MCF 10A (cell line): ENCODE measurements around the gene SNX22. TPM values are rescaled to one million over a fixed set of nuclear protein-coding genes. Genes with fewer than 3 reads are reported as not detected.
A peak's percentile ranks its signal among the peaks of the same experiment; 100 is the strongest.

Experiments used
- BruUV-seq: library from RNA; stranded (reverse); fragments of 400-500 nt; replicated peaks from 2 replicates; lab custom pipeline; 2021; lab: Mats Ljungman, UMichigan
- CTCF ChIA-PET: fragments of 300-600 bp; sonication (Branson Sonifier 250); formaldehyde crosslinking; extraction: SDS; loops from one replicate; lab custom pipeline; 2021; ENCODE audit warnings: antibody characterized with exemption, inconsistent platforms; lab: Yijun Ruan, JAX
- POLR2A ChIA-PET: fragments of 300-600, 350-650 bp; sonication (Branson Sonifier 250); formaldehyde crosslinking; extraction: SDS; loops from one replicate; lab custom pipeline; 2020; ENCODE audit warnings: antibody characterized with exemption, inconsistent platforms; lab: Yijun Ruan, JAX
- DNase-seq: peaks from one replicate; pipeline ENCODE4 v3.0.0-alpha.2; 2018; ENCODE audit not compliant: unreplicated experiment
- H3K27ac Mint-ChIP-seq: one replicate; pipeline ENCODE4 v1.8.0; 2022; ENCODE audit warnings: mild to moderate bottlenecking, low read depth, mixed read lengths; ENCODE audit not compliant: unreplicated experiment
- H3K27me3 Mint-ChIP-seq: one replicate; pipeline ENCODE4 v1.8.0; 2022; ENCODE audit warnings: mixed read lengths; ENCODE audit not compliant: insufficient read depth, unreplicated experiment
- H3K36me3 Mint-ChIP-seq: one replicate; pipeline ENCODE4 v1.8.0; 2022; ENCODE audit warnings: mild to moderate bottlenecking, moderate library complexity, mixed read lengths; ENCODE audit not compliant: insufficient read depth, unreplicated experiment
- H3K4me1 Mint-ChIP-seq: one replicate; pipeline ENCODE4 v1.8.0; 2022; ENCODE audit warnings: mixed read lengths; ENCODE audit not compliant: insufficient read depth, unreplicated experiment
- H3K4me3 Mint-ChIP-seq: one replicate; pipeline ENCODE4 v1.8.0; 2022; ENCODE audit warnings: mild to moderate bottlenecking, moderate library complexity, mixed read lengths; ENCODE audit not compliant: unreplicated experiment
- H3K9me3 Mint-ChIP-seq: one replicate; pipeline ENCODE4 v1.8.0; 2022; ENCODE audit warnings: mixed read lengths; ENCODE audit not compliant: unreplicated experiment
- intact Hi-C: fragments of 100-400 bp; cut with micrococcal nuclease; formaldehyde crosslinking; loops from 2 replicates; pipeline ENCODE4 v1.14.1; 2022
- total RNA-seq: library from RNA; stranded (reverse); gene quantifications from 2 replicates; pipeline ENCODE4 v1.2.3, GENCODE V29; 2022
- TF ChIP-seq, protein P1 (sequence below): fragments of 200-600 bp; IDR thresholded peaks from one replicate; pipeline ENCODE4 v1.8.0; 2022; ENCODE audit warnings: antibody characterized with exemption, mild to moderate bottlenecking; ENCODE audit not compliant: unreplicated experiment

SNX22 gene
- total RNA-seq, 1 experiment from 2014 or later = 0.16 TPM

DNA sequence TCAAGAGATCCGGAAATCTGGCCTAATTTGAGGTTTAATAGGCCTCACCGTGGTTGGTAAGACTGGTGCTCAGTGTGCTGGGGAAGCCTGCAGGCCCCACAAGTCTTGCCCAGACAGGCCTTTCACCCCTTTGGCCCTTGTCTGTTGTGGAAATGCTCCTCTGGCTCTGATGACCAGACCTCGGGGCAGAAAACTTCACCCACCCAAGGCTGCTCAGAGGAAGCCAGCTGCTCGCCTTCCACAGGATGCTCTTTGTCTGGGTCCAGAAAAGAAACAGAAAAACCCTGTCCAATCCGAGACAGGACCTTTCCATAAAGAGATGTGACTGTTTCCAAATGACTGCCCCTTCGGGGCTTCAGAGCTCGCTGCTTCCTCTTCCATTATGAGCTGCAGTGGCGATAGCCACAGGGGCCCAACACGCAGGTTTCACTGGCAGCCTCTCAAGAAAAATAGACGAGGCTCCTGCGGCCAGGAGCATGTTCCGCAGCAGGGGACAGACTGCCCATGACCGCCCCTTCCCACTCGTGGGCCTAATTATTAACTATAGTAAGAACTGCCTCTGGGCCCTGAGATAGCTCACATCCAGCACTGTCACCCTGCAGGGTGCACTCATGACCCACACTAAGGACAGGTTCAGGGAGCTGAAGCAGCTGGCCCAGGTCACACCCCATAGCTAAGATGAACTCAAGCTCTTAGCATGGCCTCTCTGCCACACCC, 6.8 kb upstream of the SNX22 start:
- no peak for DNase-seq
- H3K27me3 Mint-ChIP-seq = no peaks in the 10 kb centered on the region
- no peaks in the 10 kb centered on the region for H3K9me3 Mint-ChIP-seq
- no TSS peak for BruUV-seq
- H3K4me3 Mint-ChIP-seq = no peak overlapping the region
- no peaks in the 10 kb centered on the region for H3K4me1 Mint-ChIP-seq
- TF ChIP-seq, protein P1, sequence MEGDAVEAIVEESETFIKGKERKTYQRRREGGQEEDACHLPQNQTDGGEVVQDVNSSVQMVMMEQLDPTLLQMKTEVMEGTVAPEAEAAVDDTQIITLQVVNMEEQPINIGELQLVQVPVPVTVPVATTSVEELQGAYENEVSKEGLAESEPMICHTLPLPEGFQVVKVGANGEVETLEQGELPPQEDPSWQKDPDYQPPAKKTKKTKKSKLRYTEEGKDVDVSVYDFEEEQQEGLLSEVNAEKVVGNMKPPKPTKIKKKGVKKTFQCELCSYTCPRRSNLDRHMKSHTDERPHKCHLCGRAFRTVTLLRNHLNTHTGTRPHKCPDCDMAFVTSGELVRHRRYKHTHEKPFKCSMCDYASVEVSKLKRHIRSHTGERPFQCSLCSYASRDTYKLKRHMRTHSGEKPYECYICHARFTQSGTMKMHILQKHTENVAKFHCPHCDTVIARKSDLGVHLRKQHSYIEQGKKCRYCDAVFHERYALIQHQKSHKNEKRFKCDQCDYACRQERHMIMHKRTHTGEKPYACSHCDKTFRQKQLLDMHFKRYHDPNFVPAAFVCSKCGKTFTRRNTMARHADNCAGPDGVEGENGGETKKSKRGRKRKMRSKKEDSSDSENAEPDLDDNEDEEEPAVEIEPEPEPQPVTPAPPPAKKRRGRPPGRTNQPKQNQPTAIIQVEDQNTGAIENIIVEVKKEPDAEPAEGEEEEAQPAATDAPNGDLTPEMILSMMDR = no peak
- H3K27ac Mint-ChIP-seq = peak overlapping the region; percentile 39
- CTCF ChIA-PET = interaction anchor here (0.5 to 2.5 kb wide), 4 partner anchors 9 to 856 kb away, joined by 3 to 21 read pairs (median 6); no protein-coding TSS in a partner anchor
- POLR2A ChIA-PET = interaction anchor here (1.1 to 1.8 kb wide), 3 partner anchors 9 to 19 kb away, joined by 3 to 11 read pairs (median 7); partner anchors contain the start of gene PPIB
- peaks cover 45% of the 10 kb centered on the region for H3K36me3 Mint-ChIP-seq
- intact Hi-C loops = no loop called here

DNA sequence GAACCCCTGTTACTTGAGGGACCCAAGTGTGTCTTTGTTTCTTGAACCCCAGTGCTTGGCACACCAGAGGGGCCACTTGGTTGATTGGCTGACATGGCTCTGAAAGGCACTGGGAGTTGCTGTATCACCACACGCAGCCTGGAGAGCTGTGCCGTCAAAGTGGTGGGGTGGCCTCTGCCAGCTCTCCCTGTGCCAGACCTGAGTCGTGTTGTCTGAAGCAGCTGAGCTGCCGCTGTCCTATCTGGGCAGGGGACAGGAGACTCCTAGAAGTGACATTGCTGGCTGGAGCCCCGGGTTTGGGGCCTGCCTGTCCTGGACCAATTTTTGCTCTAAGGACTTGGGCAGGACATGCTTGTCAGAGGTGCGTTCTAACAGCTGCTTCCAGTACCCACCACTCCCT, 5.5 kb upstream of the SNX22 start:
- Mint-ChIP-seq H3K36me3 (peaks cover 34% of the 10 kb centered on the region), H3K27me3 (no peaks in the 10 kb centered on the region), H3K27ac (no peak overlapping the region), H3K4me3 (no peak overlapping the region), H3K9me3 (no peaks in the 10 kb centered on the region), H3K4me1 (no peaks in the 10 kb centered on the region)
- intact Hi-C loops = no loop called here
- no TSS peak for BruUV-seq
- DNase-seq = no peak
- TF ChIP-seq, protein P1 = no peak
- POLR2A ChIA-PET = interaction anchor here (0.6 to 3.0 kb wide), 4 partner anchors 11 to 151 kb away, joined by 3 to 12 read pairs (median 8); partner anchors contain the start of gene SNX1
- CTCF ChIA-PET = interaction anchor here (0.6 to 2.5 kb wide), 2 partner anchors 13 to 35 kb away, joined by 3 to 8 read pairs; no protein-coding TSS in a partner anchor

DNA sequence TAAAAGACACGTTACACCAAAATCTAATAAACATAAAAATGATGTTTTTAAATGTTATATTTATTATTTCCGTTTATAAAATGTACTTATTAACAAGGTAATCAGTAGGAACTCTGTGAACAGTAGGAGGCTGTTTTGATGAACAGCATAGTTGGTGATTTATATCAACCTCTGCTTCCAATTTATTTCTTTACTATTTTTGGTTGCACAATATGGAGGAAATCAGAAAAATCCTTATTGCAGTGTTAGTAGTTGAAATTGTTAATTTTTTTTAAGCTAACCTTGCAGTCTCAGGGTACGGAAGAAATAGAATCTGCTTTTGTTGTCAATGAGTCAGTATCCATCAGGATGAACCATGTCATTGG, 5.0 kb upstream of the SNX22 start:
- Mint-ChIP-seq H3K4me1 (no peaks in the 10 kb centered on the region), H3K9me3 (no peaks in the 10 kb centered on the region), H3K4me3 (no peak overlapping the region), H3K27me3 (no peaks in the 10 kb centered on the region), H3K36me3 (peaks cover 30% of the 10 kb centered on the region), H3K27ac (no peak overlapping the region)
- DNase-seq = no peak
- POLR2A ChIA-PET = interaction anchor here (0.6 to 3.0 kb wide), 4 partner anchors 11 to 150 kb away, joined by 3 to 12 read pairs (median 8); partner anchors contain the start of genes PPIB and SNX1
- intact Hi-C loops = no loop called here
- no TSS peak for BruUV-seq
- CTCF ChIA-PET = no interaction called here
- TF ChIP-seq, protein P1 = no peak

DNA sequence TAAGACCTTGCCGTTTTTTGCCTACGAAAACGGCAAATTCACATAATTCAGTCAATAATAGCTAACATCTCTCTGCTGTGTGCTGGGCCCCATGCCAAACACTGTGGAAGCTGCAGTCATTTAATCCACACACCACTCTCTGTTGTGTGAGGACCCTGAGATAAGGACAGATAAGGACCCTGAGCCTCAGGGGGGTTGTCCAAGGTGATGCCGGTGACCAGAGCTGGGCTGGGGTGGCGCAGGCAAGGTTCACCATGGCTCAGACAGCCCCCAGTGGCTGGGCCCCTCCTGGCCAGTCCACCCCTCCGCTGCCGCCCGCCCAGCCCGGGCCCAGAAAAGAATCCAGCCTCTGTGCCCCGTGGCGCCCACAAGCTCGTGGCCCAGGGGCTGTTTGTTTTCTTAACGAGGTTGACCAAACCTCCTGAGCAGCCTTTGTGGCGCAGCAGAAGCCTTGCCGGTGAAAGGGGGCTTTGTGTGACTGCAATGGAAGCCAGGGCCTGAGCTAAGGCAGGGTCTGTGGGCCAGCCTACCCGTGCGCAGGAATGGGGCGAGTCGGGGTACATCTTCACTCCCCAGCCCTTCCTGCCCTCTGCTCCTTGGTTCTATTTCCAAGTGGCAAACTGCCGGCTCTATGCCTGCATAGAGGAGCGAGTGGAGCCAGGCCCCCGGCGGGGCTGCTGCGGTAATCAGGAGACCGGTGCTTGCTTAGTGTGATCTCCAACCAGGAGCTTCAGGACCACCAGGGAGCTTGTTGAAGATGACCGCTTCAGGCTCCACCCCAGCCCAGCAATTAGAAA, 4.4 kb upstream of the SNX22 start:
- no peak overlapping the region for H3K27ac Mint-ChIP-seq
- intact Hi-C loops = no loop called here

More for the DNA sequence above, 4.4 kb upstream of the SNX22 start:
- POLR2A ChIA-PET = interaction anchor here (1.1 to 3.0 kb wide), 3 partner anchors 12 to 51 kb away, joined by 6 to 12 read pairs (median 9); partner anchors contain the start of genes PPIB and SNX1
- TF ChIP-seq, protein P1 = no peak
- CTCF ChIA-PET = interaction anchor here (0.5 to 0.6 kb wide), 2 partner anchors 147 to 739 kb away, joined by 3 read pairs; no protein-coding TSS in a partner anchor
- BruUV-seq = no TSS peak
- Mint-ChIP-seq H3K36me3 (peaks cover 24% of the 10 kb centered on the region), H3K9me3 (no peaks in the 10 kb centered on the region), H3K4me1 (no peaks in the 10 kb centered on the region), H3K27me3 (no peaks in the 10 kb centered on the region), H3K4me3 (no peak overlapping the region)
- no peak for DNase-seq
